ENCODE results near the gene SLC35F3.

DNA sequence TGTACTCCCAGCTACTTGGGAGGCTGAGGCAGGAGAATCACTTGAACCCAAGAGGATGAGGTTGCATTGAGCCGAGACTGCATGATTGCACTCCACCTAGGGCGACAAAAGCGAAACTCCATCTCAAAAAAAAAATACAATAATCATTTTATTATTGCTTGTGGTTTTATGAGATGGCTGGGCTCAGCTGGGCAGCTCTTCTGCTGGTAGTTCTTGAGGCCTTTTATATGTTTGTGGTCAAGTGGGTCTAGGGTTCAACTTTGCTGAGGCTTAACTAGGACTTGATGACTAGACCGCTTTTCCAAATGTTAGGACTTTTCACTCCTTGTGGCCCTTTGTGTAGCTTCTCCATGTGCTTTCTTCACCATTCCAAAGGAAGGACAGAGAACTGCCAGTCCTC is 53.2 kb downstream of the SLC35F3 start:
- TF ChIP-seq POLR2AphosphoS5 (IDR thresholded peaks at IDR 0.05) = no peak
- TF ChIP-seq, protein P1, sequence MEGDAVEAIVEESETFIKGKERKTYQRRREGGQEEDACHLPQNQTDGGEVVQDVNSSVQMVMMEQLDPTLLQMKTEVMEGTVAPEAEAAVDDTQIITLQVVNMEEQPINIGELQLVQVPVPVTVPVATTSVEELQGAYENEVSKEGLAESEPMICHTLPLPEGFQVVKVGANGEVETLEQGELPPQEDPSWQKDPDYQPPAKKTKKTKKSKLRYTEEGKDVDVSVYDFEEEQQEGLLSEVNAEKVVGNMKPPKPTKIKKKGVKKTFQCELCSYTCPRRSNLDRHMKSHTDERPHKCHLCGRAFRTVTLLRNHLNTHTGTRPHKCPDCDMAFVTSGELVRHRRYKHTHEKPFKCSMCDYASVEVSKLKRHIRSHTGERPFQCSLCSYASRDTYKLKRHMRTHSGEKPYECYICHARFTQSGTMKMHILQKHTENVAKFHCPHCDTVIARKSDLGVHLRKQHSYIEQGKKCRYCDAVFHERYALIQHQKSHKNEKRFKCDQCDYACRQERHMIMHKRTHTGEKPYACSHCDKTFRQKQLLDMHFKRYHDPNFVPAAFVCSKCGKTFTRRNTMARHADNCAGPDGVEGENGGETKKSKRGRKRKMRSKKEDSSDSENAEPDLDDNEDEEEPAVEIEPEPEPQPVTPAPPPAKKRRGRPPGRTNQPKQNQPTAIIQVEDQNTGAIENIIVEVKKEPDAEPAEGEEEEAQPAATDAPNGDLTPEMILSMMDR (IDR thresholded peaks at IDR 0.05) = no peak
- no peak for TF ChIP-seq EP300 (IDR thresholded peaks at IDR 0.05)

Data from suprapubic skin (tissue), 4 donors.